Measurements from ENCODE around the gene SELENOS.

Gene SELENOS

GRCh38 chr15:101225658-101226057 is 51.6 kb downstream of the SELENOS start:
- no peak for DNase-seq
- TF ChIP-seq GATA1 (IDR thresholded peaks at IDR 0.05; ENCODE audit: low read depth, low read length) = no peak
- no peak for TF ChIP-seq POLR2A (IDR thresholded peaks at IDR 0.05; ENCODE audit: low read length)
